ENCODE data around the gene RAC3. TPM values are rescaled to one million over a fixed set of nuclear protein-coding genes. Genes with fewer than 3 reads are reported as not detected.

The RAC3 gene
- total RNA-seq, 4 donors from 2014 or later, result 5.2 to 28.3 (median 14.6) TPM

- no peak for TF ChIP-seq CTCF (IDR thresholded peaks at IDR 0.05; ENCODE audit: low read depth)
Measured at GRCh38 chr17:81990836-81991683, 40.4 kb upstream of the RAC3 start.

GRCh38 chr17:81991684-81992305 is 39.7 kb upstream of the RAC3 start:
- no peak for TF ChIP-seq CTCF (IDR thresholded peaks at IDR 0.05; ENCODE audit: low read depth)

GRCh38 chr17:81992306-81993102 is 39.0 kb upstream of the RAC3 start:
- no peak for TF ChIP-seq CTCF (IDR thresholded peaks at IDR 0.05; ENCODE audit: low read depth)

- TF ChIP-seq CTCF (IDR thresholded peaks at IDR 0.05; ENCODE audit: low read depth), result no peak
Measured at GRCh38 chr17:81993729-81994592, 37.5 kb upstream of the RAC3 start.

GRCh38 chr17:81994593-81995462 is 36.6 kb upstream of the RAC3 start:
- TF ChIP-seq CTCF (IDR thresholded peaks at IDR 0.05; ENCODE audit: low read depth), result no peak

All from subcutaneous adipose tissue (tissue), 4 donors.